PC-3 (cell line): ENCODE results near the gene LINGO1. TPM values are rescaled to one million over a fixed set of nuclear protein-coding genes. Genes with fewer than 3 reads are reported as not detected.
A peak's percentile ranks its signal among the peaks of the same experiment; 100 is the strongest.

Source experiments
- ATAC-seq: fragments of 200-7000 bp; cut with Tn5 transposase; 2 replicates; pipeline ENCODE4 v1.9.1; 2020; ENCODE audit warnings: mild to moderate bottlenecking, moderate library complexity
- BruUV-seq: library from RNA; stranded (reverse); fragments of 400-500 nt; replicated peaks from 2 replicates; lab custom pipeline; 2021; lab: Mats Ljungman, UMichigan
- CTCF ChIA-PET: fragments of 300-600 bp; sonication (Branson Sonifier 250); formaldehyde crosslinking; loops from one replicate; lab custom pipeline; 2022; ENCODE audit warnings: antibody characterized with exemption; lab: Charles Lee
- POLR2A ChIA-PET: fragments of 300-600 bp; sonication (Branson Sonifier 250); formaldehyde crosslinking; loops from one replicate; lab custom pipeline; 2022; ENCODE audit warnings: antibody characterized with exemption; ENCODE audit not compliant: unreplicated experiment; lab: Charles Lee
- DNase-seq: peaks from one replicate; pipeline ENCODE4 v3.0.0-alpha.2; 2015
- H2AFZ ChIP-seq: fragments of 300-600 bp; sonication (generic); 2 replicates; pipeline ENCODE4 v1.6.0; 2016; ENCODE audit warnings: antibody characterized with exemption, low read length
- H3F3A ChIP-seq: fragments of 300-600 bp; sonication (generic); one replicate; pipeline ENCODE4 v1.6.0; 2017; ENCODE audit warnings: antibody characterized with exemption, low read length, control low read depth, mild to moderate bottlenecking; ENCODE audit not compliant: unreplicated experiment
- H3K27ac ChIP-seq: fragments of 300-600 bp; sonication (generic); 2 replicates; pipeline ENCODE4 v1.5.1; 2016; ENCODE audit warnings: mild to moderate bottlenecking, low read length
- H3K27me3 ChIP-seq: fragments of 300-600 bp; sonication (generic); 2 replicates; pipeline ENCODE4 v1.6.1; 2016; ENCODE audit warnings: low read length, mixed read lengths
- H3K36me3 ChIP-seq: fragments of 300-600 bp; sonication (generic); 2 replicates; pipeline ENCODE4 v1.6.1; 2016; ENCODE audit warnings: low read depth, mixed run types, low read length, mixed read lengths
- H3K4me1 ChIP-seq: fragments of 300-600 bp; sonication (generic); 2 replicates; pipeline ENCODE4 v1.5.1; 2016; ENCODE audit warnings: low read length; ENCODE audit not compliant: insufficient read depth
- H3K4me2 ChIP-seq: fragments of 300-600 bp; sonication (generic); 2 replicates; pipeline ENCODE4 v1.6.0; 2016; ENCODE audit warnings: low read length
- H3K4me3 ChIP-seq: fragments of 300-600 bp; sonication (generic); 2 replicates; pipeline ENCODE4 v1.5.1; 2016; ENCODE audit warnings: mild to moderate bottlenecking, low read length, mixed read lengths
- H3K79me2 ChIP-seq: fragments of 300-600 bp; sonication (generic); 2 replicates; pipeline ENCODE4 v1.6.1; 2017; ENCODE audit warnings: low read length, mixed read lengths
- H3K9ac ChIP-seq: fragments of 300-600 bp; sonication (generic); 2 replicates; pipeline ENCODE4 v1.6.0; 2016; ENCODE audit warnings: mild to moderate bottlenecking, low read length
- H3K9me2 ChIP-seq: fragments of 300-600 bp; sonication (generic); replicated peaks from 2 replicates; pipeline ENCODE4 v1.6.1; 2016; ENCODE audit warnings: mixed run types, low read length, mixed read lengths
- H3K9me3 ChIP-seq: fragments of 300-600 bp; sonication (generic); 2 replicates; pipeline ENCODE4 v1.6.1; 2016; ENCODE audit warnings: low read length, mixed read lengths
- H4K20me1 ChIP-seq: fragments of 300-600 bp; sonication (generic); 2 replicates; pipeline ENCODE4 v1.6.1; 2016; ENCODE audit warnings: low read length, mixed read lengths
- CTCF ChIP-seq: fragments of 300-600 bp; sonication (generic); conservative IDR thresholded peaks from 2 replicates; pipeline ENCODE4 v1.5.1; 2017; ENCODE audit warnings: antibody characterized with exemption, low read depth, mild to moderate bottlenecking, low read length
- EZH2 ChIP-seq: fragments of 300-600 bp; sonication (generic); IDR thresholded peaks from one replicate; pipeline ENCODE4 v1.6.1; 2017; ENCODE audit warnings: antibody characterized with exemption, mild to moderate bottlenecking, low read length; ENCODE audit not compliant: unreplicated experiment
- EZH2phosphoT487 ChIP-seq: fragments of 300-600 bp; sonication (generic); IDR thresholded peaks from 2 replicates; pipeline ENCODE4 v1.6.1; 2018; ENCODE audit warnings: mild to moderate bottlenecking, antibody characterized with exemption, low read length, borderline replicate concordance
- intact Hi-C: fragments of 100-400 bp; cut with micrococcal nuclease; formaldehyde crosslinking; loops from 2 replicates; pipeline ENCODE4 v1.9.0; 2023
- total RNA-seq: library from RNA; depleted of rRNA; stranded (reverse); fragments of >200 nt; gene quantifications from 2 replicates; pipeline ENCODE4 v1.2.3, GENCODE V29; 2014

LINGO1 gene
- total RNA-seq, 1 experiment from 2014 or later = not detected

GRCh38 chr15:77584691-77585090, 48.0 kb downstream of the LINGO1 start:
- POLR2A ChIA-PET = no interaction called here
- H3F3A ChIP-seq = no peaks in the 10 kb centered on the region
- CTCF ChIA-PET = no interaction called here
- no peaks in the 10 kb centered on the region for H3K9me3 ChIP-seq
- H3K27me3 ChIP-seq = peaks cover 20% of the 10 kb centered on the region
- intact Hi-C loops = no loop called here
- H3K79me2 ChIP-seq = no peaks in the 10 kb centered on the region
- H4K20me1 ChIP-seq = no peaks in the 10 kb centered on the region
- H3K9ac ChIP-seq = no peak overlapping the region
- BruUV-seq = no TSS peak
- H3K36me3 ChIP-seq = no peaks in the 10 kb centered on the region
- ATAC-seq (no peak), DNase-seq (no peak)
- no peak overlapping the region for H2AFZ ChIP-seq
- no peak overlapping the region for H3K4me2 ChIP-seq
- no peaks in the 10 kb centered on the region for H3K9me2 ChIP-seq
- H3K4me1 ChIP-seq = no peaks in the 10 kb centered on the region
- no peak overlapping the region for H3K27ac ChIP-seq
- no peak for TF ChIP-seq EZH2phosphoT487
- no peak for TF ChIP-seq EZH2
- no peak for TF ChIP-seq CTCF
- H3K4me3 ChIP-seq = no peak overlapping the region

GRCh38 chr15:77584201-77584600, 48.5 kb downstream of the LINGO1 start:
- no peak overlapping the region for H2AFZ ChIP-seq

DNA sequence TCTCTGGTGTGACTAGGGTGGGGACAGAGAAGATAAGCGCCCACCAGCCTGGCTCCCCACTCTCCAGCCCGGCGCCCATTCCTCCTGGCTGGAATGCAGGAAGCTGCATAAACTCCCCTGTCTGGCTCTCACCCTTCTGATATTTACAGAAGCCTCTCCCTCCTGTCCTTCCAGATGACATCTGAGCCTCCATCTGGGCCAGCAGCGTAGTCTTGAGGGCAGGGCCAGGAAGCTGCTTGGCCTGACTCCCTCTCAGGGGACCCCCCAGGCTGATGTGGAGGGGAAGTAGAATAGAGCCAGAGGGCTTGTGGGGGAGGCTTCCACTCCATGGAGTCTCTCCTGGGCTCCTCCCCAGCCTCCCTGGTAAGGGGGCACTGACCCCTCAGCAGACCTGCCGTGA, 49.9 kb downstream of the LINGO1 start:
- ChIA-PET POLR2A (no interaction called here), CTCF (no interaction called here)
- no peaks in the 10 kb centered on the region for H3K4me1 ChIP-seq
- ATAC-seq (peak; percentile 67), DNase-seq (peak; percentile 25)
- peaks cover 18% of the 10 kb centered on the region for H3K27me3 ChIP-seq
- no peaks in the 10 kb centered on the region for H3K9me2 ChIP-seq
- no peaks in the 10 kb centered on the region for H3K79me2 ChIP-seq
- BruUV-seq = no TSS peak
- no peaks in the 10 kb centered on the region for H3K36me3 ChIP-seq
- no peaks in the 10 kb centered on the region for H3K9me3 ChIP-seq
- no peak overlapping the region for H3K9ac ChIP-seq
- intact Hi-C loops = no loop called here
- H3K27ac ChIP-seq = no peak overlapping the region
- H3K4me2 ChIP-seq = no peak overlapping the region
- H2AFZ ChIP-seq = no peak overlapping the region
- H3F3A ChIP-seq = no peaks in the 10 kb centered on the region
- TF ChIP-seq EZH2phosphoT487 (no peak), EZH2 (no peak), CTCF (no peak)
- no peak overlapping the region for H3K4me3 ChIP-seq
- no peaks in the 10 kb centered on the region for H4K20me1 ChIP-seq

More at GRCh38 chr15:77584201-77584600, 48.5 kb downstream of the LINGO1 start:
- H3K4me1 ChIP-seq = no peaks in the 10 kb centered on the region
- no peaks in the 10 kb centered on the region for H3K36me3 ChIP-seq
- no peak overlapping the region for H3K27ac ChIP-seq
- no peak overlapping the region for H3K9ac ChIP-seq
- H3K9me3 ChIP-seq = no peaks in the 10 kb centered on the region
- no peak overlapping the region for H3K4me3 ChIP-seq
- CTCF ChIA-PET = no interaction called here
- POLR2A ChIA-PET = no interaction called here
- TF ChIP-seq EZH2 (no peak), CTCF (peak; percentile 31)
- intact Hi-C loops = no loop called here
- H3K79me2 ChIP-seq = no peaks in the 10 kb centered on the region
- H3K27me3 ChIP-seq = peaks cover 20% of the 10 kb centered on the region
- peak; percentile 74 for ATAC-seq
- no peaks in the 10 kb centered on the region for H3F3A ChIP-seq
- BruUV-seq = no TSS peak
- no peak overlapping the region for H3K4me2 ChIP-seq
- no peaks in the 10 kb centered on the region for H3K9me2 ChIP-seq
- H4K20me1 ChIP-seq = no peaks in the 10 kb centered on the region
- no peak for DNase-seq
